ENCODE results near the gene FOXD4. TPM values are rescaled to one million over a fixed set of nuclear protein-coding genes. Genes with fewer than 3 reads are reported as not detected.
A peak's percentile ranks its signal among the peaks of the same experiment; 100 is the strongest.
"Not testable (repeated sequence)": the region's sequence is repeated elsewhere in the genome, so short reads cannot be mapped to it uniquely, and the experiment has no call there.

The FOXD4 gene
- total RNA-seq, 1 experiment from 2014 or later: not detected

GRCh38 chr9:86697-87096 is 31.5 kb downstream of the FOXD4 start:
- DNase-seq (ENCODE audit: low spot score); H3K27me3 ChIP-seq (replicated peaks; ENCODE audit: insufficient read depth, low read depth, low read length, poor library complexity); BruUV-seq (replicated peaks); H3K9me3 ChIP-seq (ENCODE audit: low read depth, low read length, poor library complexity, severe bottlenecking); H3K27ac ChIP-seq (ENCODE audit: low read depth, low read length, poor library complexity, severe bottlenecking); H3K4me1 ChIP-seq (ENCODE audit: insufficient read depth, low read length, poor library complexity, severe bottlenecking); POLR2A ChIA-PET (ENCODE audit: low non-redundant PET); H3K4me3 ChIP-seq (ENCODE audit: low read depth, low read length, poor library complexity, severe bottlenecking); CTCF ChIA-PET; H3K36me3 ChIP-seq (ENCODE audit: insufficient read depth, low read length, poor library complexity, severe bottlenecking); intact Hi-C loops (cut with micrococcal nuclease; ENCODE audit: unreplicated experiment): not testable (repeated sequence)

GRCh38 chr9:82932-83689 is 35.1 kb downstream of the FOXD4 start:
- H3K27me3 ChIP-seq (replicated peaks; ENCODE audit: insufficient read depth, low read depth, low read length, poor library complexity); CTCF ChIA-PET; H3K9me3 ChIP-seq (ENCODE audit: low read depth, low read length, poor library complexity, severe bottlenecking); BruUV-seq (replicated peaks); H3K27ac ChIP-seq (ENCODE audit: low read depth, low read length, poor library complexity, severe bottlenecking); POLR2A ChIA-PET (ENCODE audit: low non-redundant PET); H3K4me1 ChIP-seq (ENCODE audit: insufficient read depth, low read length, poor library complexity, severe bottlenecking); H3K4me3 ChIP-seq (ENCODE audit: low read depth, low read length, poor library complexity, severe bottlenecking); DNase-seq (ENCODE audit: low spot score); H3K36me3 ChIP-seq (ENCODE audit: insufficient read depth, low read length, poor library complexity, severe bottlenecking); intact Hi-C loops (cut with micrococcal nuclease; ENCODE audit: unreplicated experiment): not testable (repeated sequence)

GRCh38 chr9:78333-78732 is 39.9 kb downstream of the FOXD4 start:
- H3K27ac ChIP-seq (ENCODE audit: low read depth, low read length, poor library complexity, severe bottlenecking); H3K4me3 ChIP-seq (ENCODE audit: low read depth, low read length, poor library complexity, severe bottlenecking); DNase-seq (ENCODE audit: low spot score); H3K4me1 ChIP-seq (ENCODE audit: insufficient read depth, low read length, poor library complexity, severe bottlenecking); H3K36me3 ChIP-seq (ENCODE audit: insufficient read depth, low read length, poor library complexity, severe bottlenecking); POLR2A ChIA-PET (ENCODE audit: low non-redundant PET); H3K27me3 ChIP-seq (replicated peaks; ENCODE audit: insufficient read depth, low read depth, low read length, poor library complexity); intact Hi-C loops (cut with micrococcal nuclease; ENCODE audit: unreplicated experiment); CTCF ChIA-PET; BruUV-seq (replicated peaks); H3K9me3 ChIP-seq (ENCODE audit: low read depth, low read length, poor library complexity, severe bottlenecking): not testable (repeated sequence)

GRCh38 chr9:76389-76788 is 41.8 kb downstream of the FOXD4 start:
- POLR2A ChIA-PET (ENCODE audit: low non-redundant PET); DNase-seq (ENCODE audit: low spot score); CTCF ChIA-PET; H3K36me3 ChIP-seq (ENCODE audit: insufficient read depth, low read length, poor library complexity, severe bottlenecking); H3K27ac ChIP-seq (ENCODE audit: low read depth, low read length, poor library complexity, severe bottlenecking); intact Hi-C loops (cut with micrococcal nuclease; ENCODE audit: unreplicated experiment); H3K9me3 ChIP-seq (ENCODE audit: low read depth, low read length, poor library complexity, severe bottlenecking); BruUV-seq (replicated peaks); H3K4me3 ChIP-seq (ENCODE audit: low read depth, low read length, poor library complexity, severe bottlenecking); H3K4me1 ChIP-seq (ENCODE audit: insufficient read depth, low read length, poor library complexity, severe bottlenecking): not testable (repeated sequence)
- peaks cover 16% of the 10 kb centered on the region for H3K27me3 ChIP-seq (replicated peaks; ENCODE audit: insufficient read depth, low read depth, low read length, poor library complexity)

- intact Hi-C loops (cut with micrococcal nuclease; ENCODE audit: unreplicated experiment); POLR2A ChIA-PET (ENCODE audit: low non-redundant PET); H3K27ac ChIP-seq (ENCODE audit: low read depth, low read length, poor library complexity, severe bottlenecking); H3K9me3 ChIP-seq (ENCODE audit: low read depth, low read length, poor library complexity, severe bottlenecking); H3K4me1 ChIP-seq (ENCODE audit: insufficient read depth, low read length, poor library complexity, severe bottlenecking); BruUV-seq (replicated peaks); H3K36me3 ChIP-seq (ENCODE audit: insufficient read depth, low read length, poor library complexity, severe bottlenecking); DNase-seq (ENCODE audit: low spot score); H3K4me3 ChIP-seq (ENCODE audit: low read depth, low read length, poor library complexity, severe bottlenecking); CTCF ChIA-PET: not testable (repeated sequence)
- H3K27me3 ChIP-seq (replicated peaks; ENCODE audit: insufficient read depth, low read depth, low read length, poor library complexity): peaks cover 13% of the 10 kb centered on the region
These were observed 44.2 kb downstream of the FOXD4 start for GRCh38 chr9:73900-74525.

- DNase-seq (ENCODE audit: low spot score); BruUV-seq (replicated peaks); intact Hi-C loops (cut with micrococcal nuclease; ENCODE audit: unreplicated experiment); H3K36me3 ChIP-seq (ENCODE audit: insufficient read depth, low read length, poor library complexity, severe bottlenecking); H3K4me1 ChIP-seq (ENCODE audit: insufficient read depth, low read length, poor library complexity, severe bottlenecking); H3K27ac ChIP-seq (ENCODE audit: low read depth, low read length, poor library complexity, severe bottlenecking); POLR2A ChIA-PET (ENCODE audit: low non-redundant PET); CTCF ChIA-PET; H3K9me3 ChIP-seq (ENCODE audit: low read depth, low read length, poor library complexity, severe bottlenecking): not testable (repeated sequence)
- Histone ChIP-seq H3K27me3 (replicated peaks; ENCODE audit: insufficient read depth, low read depth, low read length, poor library complexity) (peaks cover 13% of the 10 kb centered on the region), H3K4me3 (ENCODE audit: low read depth, low read length, poor library complexity, severe bottlenecking) (peak overlapping the region; percentile 19)
These were observed 44.9 kb downstream of the FOXD4 start for GRCh38 chr9:73076-73899.
